Trophoblast cell (in vitro differentiated cells and primary cell): ENCODE results near the gene ZNF423.

Source experiments
- DNase-seq, 2 donors: peaks; one replicate each; pipeline ENCODE4 v3.0.0-alpha.2; 2016
- H2AFZ ChIP-seq: 2 replicates; pipeline ENCODE4 v1.6.1; 2013; ENCODE audit warnings: low read length, moderate library complexity, mild to moderate bottlenecking; ENCODE audit not compliant: insufficient read depth, poor library complexity
- H2AK5ac ChIP-seq: 2 replicates; pipeline ENCODE4 v1.6.1; 2013; ENCODE audit warnings: mild to moderate bottlenecking, low read length
- H2BK120ac ChIP-seq: 2 replicates; pipeline ENCODE4 v1.6.1; 2013; ENCODE audit warnings: low read length, mild to moderate bottlenecking, moderate library complexity; ENCODE audit not compliant: insufficient read depth, poor library complexity
- H2BK12ac ChIP-seq: 2 replicates; pipeline ENCODE4 v1.6.1; 2013; ENCODE audit warnings: mild to moderate bottlenecking, low read length, moderate library complexity
- H2BK5ac ChIP-seq: 2 replicates; pipeline ENCODE4 v1.6.1; 2013; ENCODE audit warnings: low read length, low read depth, moderate library complexity, mild to moderate bottlenecking; ENCODE audit not compliant: poor library complexity
- H3K14ac ChIP-seq: 2 replicates; pipeline ENCODE4 v1.6.1; 2013; ENCODE audit warnings: mild to moderate bottlenecking, low read length
- H3K18ac ChIP-seq: 2 replicates; pipeline ENCODE4 v1.6.1; 2013; ENCODE audit warnings: mild to moderate bottlenecking, low read length
- H3K23ac ChIP-seq: 2 replicates; pipeline ENCODE4 v1.6.1; 2013; ENCODE audit warnings: low read length
- H3K27ac ChIP-seq: 2 replicates; pipeline ENCODE4 v1.5.1; 2013; ENCODE audit warnings: low read depth, mild to moderate bottlenecking, inconsistent platforms, low read length, moderate library complexity
- H3K27me3 ChIP-seq: 2 replicates; pipeline ENCODE4 v1.6.1; 2013; ENCODE audit warnings: inconsistent platforms, mild to moderate bottlenecking, low read length, moderate library complexity; ENCODE audit not compliant: insufficient read depth
- H3K36me3 ChIP-seq, 2 experiments: 1 replicate in 1 of 2; 2 replicates in 1 of 2; pipeline ENCODE4 v1.6.1; 2013; ENCODE audit warnings: low read length in 2 of 2, mild to moderate bottlenecking in 2 of 2, moderate library complexity in 1 of 2; ENCODE audit not compliant: insufficient read depth in 2 of 2, control insufficient read depth in 1 of 2
- H3K4ac ChIP-seq: 2 replicates; pipeline ENCODE4 v1.6.1; 2013; ENCODE audit warnings: low read depth, mild to moderate bottlenecking, low read length, moderate library complexity
- H3K4me1 ChIP-seq, 2 experiments: 1 replicate in 1 of 2; 2 replicates in 1 of 2; pipeline ENCODE4 v1.6.1; 2013; ENCODE audit warnings: low read length in 2 of 2, mild to moderate bottlenecking in 2 of 2, moderate library complexity in 1 of 2; ENCODE audit not compliant: insufficient read depth in 2 of 2, control insufficient read depth in 1 of 2
- H3K4me2 ChIP-seq: 2 replicates; pipeline ENCODE4 v1.6.1; 2013; ENCODE audit warnings: inconsistent platforms, mild to moderate bottlenecking, low read length, moderate library complexity
- H3K4me3 ChIP-seq: 2 replicates; pipeline ENCODE4 v1.5.1; 2013; ENCODE audit warnings: mild to moderate bottlenecking, low read depth, low read length, inconsistent platforms
- H3K79me1 ChIP-seq: one replicate; pipeline ENCODE4 v1.6.1; 2013; ENCODE audit warnings: low read length
- H3K79me2 ChIP-seq: 2 replicates; pipeline ENCODE4 v1.6.1; 2013; ENCODE audit warnings: low read length, mild to moderate bottlenecking; ENCODE audit not compliant: control insufficient read depth, insufficient read depth, poor library complexity
- H3K9ac ChIP-seq: 2 replicates; pipeline ENCODE4 v1.6.1; 2013; ENCODE audit warnings: mild to moderate bottlenecking, low read length
- H3K9me3 ChIP-seq: 2 replicates; pipeline ENCODE4 v1.6.1; 2013; ENCODE audit warnings: low read depth, mild to moderate bottlenecking, control low read depth, inconsistent platforms, low read length; ENCODE audit not compliant: insufficient read depth
- H4K12ac ChIP-seq: 2 replicates; pipeline ENCODE4 v1.6.1; 2013; ENCODE audit warnings: low read depth, mild to moderate bottlenecking, low read length, moderate library complexity
- H4K8ac ChIP-seq: 2 replicates; pipeline ENCODE4 v1.6.1; 2013; ENCODE audit warnings: low read depth, mild to moderate bottlenecking, low read length, moderate library complexity
- H4K91ac ChIP-seq: one replicate; pipeline ENCODE4 v1.6.1; 2013; ENCODE audit warnings: low read depth, mild to moderate bottlenecking, low read length, moderate library complexity
- WGBS: extraction: QIAGEN DNeasy Blood & Tissue Kit; methylation state at CpG from one replicate; pipeline ENCODE4 v1.1.7; 2013; ENCODE audit warnings: missing lambda C conversion rate; ENCODE audit not compliant: insufficient read length, insufficient coverage; ENCODE audit errors: extremely low coverage; 5-methylcytosine and 5-hydroxymethylcytosine counted together

The ZNF423 gene

GRCh38 chr16:49821156-49821555, 34.8 kb downstream of the ZNF423 start:
- Histone ChIP-seq H4K8ac (no peak overlapping the region), H3K9me3 (no peaks in the 10 kb centered on the region), H3K14ac (no peak overlapping the region), H3K4ac (no peak overlapping the region), H4K91ac (no peak overlapping the region), H3K4me3 (no peak overlapping the region), H3K79me2 (no peaks in the 10 kb centered on the region), H3K27me3 (no peaks in the 10 kb centered on the region), H2AK5ac (no peak overlapping the region), H3K23ac (no peak overlapping the region), H2BK12ac (no peak overlapping the region), H3K4me1 (peaks cover 4 to 8% of the 10 kb centered on the region in 2 experiments), H3K79me1 (peaks cover 4% of the 10 kb centered on the region), H3K36me3 (no peaks in the 10 kb centered on the region), H3K18ac (no peak overlapping the region), H3K27ac (no peak overlapping the region), H2BK5ac (no peak overlapping the region), H3K9ac (no peak overlapping the region), H4K12ac (no peak overlapping the region), H3K4me2 (no peak overlapping the region), H2AFZ (no peak overlapping the region), H2BK120ac (no peak overlapping the region)
- WGBS: no CpG with 5 or more reads among the region's 9 CpGs
- no peak for DNase-seq

- no peak overlapping the region for H3K27ac ChIP-seq
- H2AK5ac ChIP-seq: no peak overlapping the region
- WGBS: no CpG with 5 or more reads among the region's 13 CpGs
- H3K9me3 ChIP-seq: peaks cover 4% of the 10 kb centered on the region
- no peak overlapping the region for H4K8ac ChIP-seq
- H3K79me1 ChIP-seq: peaks cover 4% of the 10 kb centered on the region
- peaks cover 4 to 6% of the 10 kb centered on the region in 2 experiments for H3K4me1 ChIP-seq
- H2BK12ac ChIP-seq: no peak overlapping the region
- no peak overlapping the region for H3K18ac ChIP-seq
- no peaks in the 10 kb centered on the region for H3K36me3 ChIP-seq
- H2BK120ac ChIP-seq: no peak overlapping the region
- no peak overlapping the region for H3K14ac ChIP-seq
- no peak for DNase-seq
- H3K27me3 ChIP-seq: no peaks in the 10 kb centered on the region
- no peak overlapping the region for H3K4ac ChIP-seq
- H2BK5ac ChIP-seq: no peak overlapping the region
- H3K23ac ChIP-seq: no peak overlapping the region
- no peak overlapping the region for H3K4me2 ChIP-seq
- H3K4me3 ChIP-seq: no peak overlapping the region
- no peak overlapping the region for H3K9ac ChIP-seq
- H3K79me2 ChIP-seq: no peaks in the 10 kb centered on the region
- H4K12ac ChIP-seq: no peak overlapping the region
- no peak overlapping the region for H2AFZ ChIP-seq
- H4K91ac ChIP-seq: no peak overlapping the region
Measured at GRCh38 chr16:49817754-49818507, 38.0 kb downstream of the ZNF423 start.

- Histone ChIP-seq H3K4me1 (peaks cover 7 to 8% of the 10 kb centered on the region in 2 experiments), H4K12ac (no peak overlapping the region), H2BK12ac (no peak overlapping the region), H3K4ac (no peak overlapping the region), H4K8ac (no peak overlapping the region), H3K9ac (no peak overlapping the region), H3K79me2 (no peaks in the 10 kb centered on the region), H2AFZ (no peak overlapping the region), H3K23ac (no peak overlapping the region), H3K79me1 (peaks cover 4% of the 10 kb centered on the region), H2BK5ac (no peak overlapping the region), H3K27ac (no peak overlapping the region), H2AK5ac (no peak overlapping the region), H3K4me2 (no peak overlapping the region), H3K4me3 (no peak overlapping the region), H4K91ac (no peak overlapping the region), H3K18ac (no peak overlapping the region), H3K36me3 (no peaks in the 10 kb centered on the region), H2BK120ac (no peak overlapping the region), H3K27me3 (no peaks in the 10 kb centered on the region), H3K9me3 (peaks cover 4% of the 10 kb centered on the region), H3K14ac (no peak overlapping the region)
- no peak for DNase-seq
- WGBS: no CpG with 5 or more reads among the region's 8 CpGs
Measured at GRCh38 chr16:49816875-49817274, 39.0 kb downstream of the ZNF423 start.

- WGBS: no CpG with 5 or more reads among the region's 13 CpGs
Measured at GRCh38 chr16:49811644-49812334, 44.1 kb downstream of the ZNF423 start.

More at GRCh38 chr16:49811644-49812334, 44.1 kb downstream of the ZNF423 start:
- H3K4me1 ChIP-seq: peaks cover 7 to 13% of the 10 kb centered on the region in 2 experiments
- no peak overlapping the region for H3K14ac ChIP-seq
- no peaks in the 10 kb centered on the region for H3K27me3 ChIP-seq
- H3K27ac ChIP-seq: no peak overlapping the region
- H3K9ac ChIP-seq: no peak overlapping the region
- H3K79me2 ChIP-seq: peaks cover 2% of the 10 kb centered on the region
- no peak overlapping the region for H3K4me2 ChIP-seq
- no peaks in the 10 kb centered on the region for H3K79me1 ChIP-seq
- no peak overlapping the region for H2AFZ ChIP-seq
- H3K9me3 ChIP-seq: peaks cover 4% of the 10 kb centered on the region
- no peak overlapping the region for H2BK120ac ChIP-seq
- H4K91ac ChIP-seq: no peak overlapping the region
- DNase-seq: no peak
- H2BK5ac ChIP-seq: no peak overlapping the region
- no peaks in the 10 kb centered on the region for H3K36me3 ChIP-seq
- H3K4ac ChIP-seq: no peak overlapping the region
- no peak overlapping the region for H3K23ac ChIP-seq
- no peak overlapping the region for H4K8ac ChIP-seq
- H2AK5ac ChIP-seq: no peak overlapping the region
- H3K18ac ChIP-seq: no peak overlapping the region
- no peak overlapping the region for H2BK12ac ChIP-seq
- H4K12ac ChIP-seq: no peak overlapping the region
- H3K4me3 ChIP-seq: no peak overlapping the region
